Cerebellar nuclear complex (tissue), 1 donor: Measurements from ENCODE around the gene KIAA0513.

Experiments used
- DNase-seq, 2 experiments: peaks; one replicate each; lab custom pipeline; 2025; lab: John Stamatoyannopoulos, UW

Gene KIAA0513

GRCh38 chr16:85069171-85069570 is 41.6 kb downstream of the KIAA0513 start:
- DNase-seq = no peak

DNA sequence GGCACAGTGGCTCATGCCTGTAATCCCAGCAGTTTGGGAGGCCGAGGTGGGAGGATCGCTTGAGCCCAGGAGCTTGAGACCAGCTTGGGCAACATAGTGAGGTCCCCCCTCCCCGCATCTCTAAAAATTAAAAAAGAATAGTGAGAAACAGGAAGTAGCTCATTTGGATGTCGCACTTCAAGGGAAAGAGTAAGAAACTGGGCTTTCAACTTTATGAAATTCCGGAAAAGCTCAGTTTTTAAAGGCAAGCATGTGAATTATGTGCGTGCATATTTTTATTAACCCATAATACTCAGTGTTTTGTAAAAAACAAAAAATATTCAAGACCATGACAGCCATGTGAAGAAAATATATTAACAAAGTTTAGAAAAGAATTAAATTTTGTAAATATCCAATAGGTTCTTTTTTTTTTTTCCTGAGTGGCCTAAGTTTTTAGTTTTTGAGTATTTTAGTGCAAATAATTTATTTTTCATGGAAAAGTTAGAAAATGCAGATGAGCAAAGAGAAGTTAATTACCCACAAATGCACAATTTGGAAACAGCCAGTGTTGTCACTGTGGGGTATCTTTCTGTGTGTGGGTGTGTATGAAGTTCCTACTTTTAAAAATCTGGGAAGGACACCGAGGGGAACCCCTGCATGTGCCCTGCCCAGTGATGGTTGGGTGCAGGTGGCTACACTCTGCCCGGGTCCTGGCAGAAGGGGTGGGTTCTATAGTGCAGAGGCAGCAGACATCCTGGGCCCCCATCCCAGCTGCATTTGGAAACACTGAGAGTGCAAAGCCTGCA is 44.7 kb downstream of the KIAA0513 start:
- no peak for DNase-seq

GRCh38 chr16:85072947-85073346 is 45.4 kb downstream of the KIAA0513 start:
- DNase-seq = no peak

DNA sequence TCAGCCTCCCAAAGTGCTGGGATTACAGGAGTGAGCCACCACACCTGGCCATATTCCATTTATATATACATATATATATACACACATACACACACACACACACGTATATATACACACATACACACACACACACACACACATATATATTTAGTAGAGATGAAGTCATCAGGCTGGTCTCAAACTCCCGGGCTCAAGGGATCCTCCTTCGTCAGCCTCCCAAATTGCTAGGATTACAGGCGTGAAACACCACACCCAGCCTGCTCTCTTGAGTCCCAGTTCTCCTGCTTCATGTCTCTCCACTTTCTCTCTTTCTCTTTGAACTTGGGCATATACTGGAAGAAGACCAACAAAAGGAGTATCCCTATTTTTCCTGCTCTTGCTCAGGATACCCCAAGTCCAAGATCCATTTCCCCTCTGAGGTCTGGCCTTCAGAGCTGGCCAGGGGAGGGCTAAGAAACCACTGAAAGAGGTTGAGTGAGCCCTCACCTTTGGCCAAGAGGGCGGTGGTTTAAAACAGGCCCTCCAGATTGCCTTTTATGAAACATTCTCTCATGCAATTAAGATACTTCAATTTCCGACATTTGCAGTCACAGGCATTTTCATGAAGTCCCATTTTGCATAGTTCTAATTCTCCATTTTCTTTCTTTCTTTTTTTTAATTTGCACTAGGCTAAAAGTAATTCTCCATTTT is 46.8 kb downstream of the KIAA0513 start:
- DNase-seq = no peak

DNA sequence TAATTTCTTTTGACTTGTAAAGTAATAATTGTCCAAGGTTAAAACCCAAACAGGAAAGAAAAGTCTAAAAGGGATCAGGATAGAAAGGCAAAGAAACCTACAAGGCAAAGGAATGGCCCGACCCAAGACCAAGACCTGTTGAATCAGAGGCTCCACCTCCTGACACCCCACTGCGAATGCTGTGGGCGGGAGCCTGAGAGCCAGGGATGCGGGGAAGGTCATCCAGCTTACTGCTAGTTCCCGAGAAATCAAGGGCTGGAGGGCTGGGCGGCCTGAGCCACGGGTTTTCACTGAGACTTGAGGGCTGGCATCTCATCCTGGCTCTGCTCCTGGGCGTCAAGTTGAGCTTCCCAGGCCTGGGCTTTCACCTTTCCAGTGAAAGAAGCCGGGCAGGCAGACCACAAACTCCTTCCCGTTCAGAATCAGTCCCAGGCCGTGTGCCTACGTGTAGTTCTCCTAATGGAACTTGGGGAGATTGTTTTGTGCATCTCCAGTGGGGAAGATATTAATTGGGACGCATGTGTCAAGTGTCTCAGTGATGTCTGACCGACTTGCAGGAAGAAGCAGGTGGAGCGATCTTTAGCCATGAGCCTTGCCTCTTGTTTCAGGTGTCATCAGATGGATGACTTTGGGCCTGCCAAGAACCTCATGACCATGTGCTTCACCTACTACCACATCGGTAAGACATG is 47.8 kb downstream of the KIAA0513 start:
- no peak for DNase-seq

DNA sequence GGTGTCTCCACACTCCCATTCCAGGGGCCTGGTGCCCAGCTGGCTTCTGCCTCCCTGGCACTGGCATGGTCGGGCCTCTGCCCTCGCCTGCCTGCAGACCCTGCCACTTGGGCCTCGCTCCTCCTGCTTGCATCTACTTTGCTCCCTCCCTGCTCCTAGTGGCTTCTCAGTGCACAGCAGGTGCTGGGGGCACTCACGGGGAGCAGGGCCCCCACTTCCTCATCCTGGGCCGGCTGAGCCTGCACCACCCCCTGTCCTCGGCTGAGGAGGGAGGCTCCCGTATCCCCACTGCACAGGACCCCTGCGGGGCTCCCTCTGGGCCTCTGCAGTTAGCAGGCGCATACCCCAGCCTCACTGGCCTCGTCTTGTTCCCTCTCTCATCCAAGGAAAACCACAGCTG is 49.4 kb downstream of the KIAA0513 start:
- DNase-seq = no peak

GRCh38 chr16:85077576-85078125 is 50.1 kb downstream of the KIAA0513 start:
- DNase-seq = no peak

DNA sequence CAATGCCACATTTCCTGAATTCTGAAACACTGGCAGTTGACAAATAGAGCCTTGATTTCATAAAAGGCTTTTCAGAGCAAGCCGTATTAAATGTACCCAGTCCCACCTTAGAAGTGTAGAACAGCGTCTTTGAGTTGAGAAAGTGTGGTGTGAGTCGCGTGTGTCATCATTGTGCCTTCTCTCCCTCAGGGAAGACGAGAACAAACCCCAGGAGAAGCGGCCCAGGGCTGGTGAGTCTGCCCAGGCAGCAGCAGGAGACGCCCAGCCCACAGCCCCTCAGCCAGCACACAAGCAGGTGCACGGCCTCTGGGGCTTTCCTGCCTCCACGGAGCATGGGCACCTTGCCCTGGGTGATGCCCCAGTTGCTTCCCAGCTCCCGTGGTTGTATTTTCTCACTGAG is 50.6 kb downstream of the KIAA0513 start:
- DNase-seq = no peak

- no peak for DNase-seq
Observed at GRCh38 chr16:85078952-85079351, 51.4 kb downstream of the KIAA0513 start.

GRCh38 chr16:85079785-85080570 is 52.4 kb downstream of the KIAA0513 start:
- no peak for DNase-seq

DNA sequence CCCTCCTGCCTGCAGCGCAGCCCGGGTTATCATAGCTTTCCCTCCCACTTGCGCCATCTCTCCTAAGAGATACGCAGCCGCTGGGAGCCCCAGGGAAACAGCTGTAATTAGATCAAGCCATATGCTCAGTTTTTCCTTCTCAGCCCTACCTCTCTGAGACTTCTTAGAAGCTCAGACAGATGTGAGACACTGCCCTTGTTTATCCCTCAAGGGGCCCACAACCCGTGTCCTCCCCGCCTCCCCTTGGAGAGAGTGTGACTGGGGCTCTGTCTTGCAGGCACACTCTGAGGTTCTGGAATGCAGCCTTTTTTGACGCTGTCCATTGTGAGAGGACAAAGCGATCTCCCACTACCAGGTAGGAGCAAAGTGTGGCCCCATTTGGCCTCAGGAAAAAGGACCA is 53.4 kb downstream of the KIAA0513 start:
- no peak for DNase-seq

- no peak for DNase-seq
Observed at GRCh38 chr16:85081765-85082164, 54.2 kb downstream of the KIAA0513 start.

DNA sequence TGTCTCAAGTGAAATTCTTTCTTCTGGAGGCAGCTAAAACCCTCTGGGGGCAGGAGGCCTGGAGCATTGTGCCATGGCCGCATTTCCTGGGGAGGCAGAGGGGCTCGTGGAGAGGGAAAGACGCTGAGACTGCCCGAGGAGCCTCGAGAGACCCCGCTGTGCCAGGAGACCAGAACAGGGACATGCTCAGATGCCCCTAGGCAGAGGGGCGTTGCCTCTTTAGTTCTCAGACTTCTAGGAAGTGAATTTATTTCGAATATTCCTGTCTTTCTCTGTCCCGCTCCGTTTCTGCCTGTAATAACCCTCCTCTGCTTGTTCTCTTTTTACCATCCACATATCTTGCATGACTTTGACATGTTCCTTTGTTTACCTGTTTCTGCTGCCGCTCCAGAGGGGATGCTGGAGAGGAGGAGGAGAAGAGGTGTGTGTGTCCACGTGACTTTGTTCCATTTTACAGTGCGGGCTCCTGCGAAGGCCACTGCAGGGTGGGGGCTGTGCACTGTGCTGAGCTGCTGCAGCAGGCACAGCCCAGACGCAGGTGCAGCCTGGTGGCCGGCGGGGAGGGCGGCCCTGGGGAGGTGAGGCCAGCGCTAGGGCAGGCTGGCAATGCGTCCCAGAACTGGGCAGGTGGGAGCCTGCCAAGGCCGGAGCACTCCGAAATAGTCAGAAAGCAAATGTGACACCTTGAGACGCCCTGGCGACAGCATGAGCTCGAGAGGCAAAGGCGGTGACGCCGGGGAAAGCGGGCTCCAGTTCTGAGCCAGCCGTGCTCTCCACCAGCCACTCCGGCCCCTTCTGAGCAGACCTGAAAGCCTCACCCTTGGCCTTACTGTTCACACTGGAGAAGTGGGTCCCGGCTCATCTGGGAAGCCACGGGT is 54.8 kb downstream of the KIAA0513 start:
- peak in 1 of 2 experiments; percentile 45 for DNase-seq

GRCh38 chr16:85083051-85083639 is 55.5 kb downstream of the KIAA0513 start:
- DNase-seq = no peak

DNA sequence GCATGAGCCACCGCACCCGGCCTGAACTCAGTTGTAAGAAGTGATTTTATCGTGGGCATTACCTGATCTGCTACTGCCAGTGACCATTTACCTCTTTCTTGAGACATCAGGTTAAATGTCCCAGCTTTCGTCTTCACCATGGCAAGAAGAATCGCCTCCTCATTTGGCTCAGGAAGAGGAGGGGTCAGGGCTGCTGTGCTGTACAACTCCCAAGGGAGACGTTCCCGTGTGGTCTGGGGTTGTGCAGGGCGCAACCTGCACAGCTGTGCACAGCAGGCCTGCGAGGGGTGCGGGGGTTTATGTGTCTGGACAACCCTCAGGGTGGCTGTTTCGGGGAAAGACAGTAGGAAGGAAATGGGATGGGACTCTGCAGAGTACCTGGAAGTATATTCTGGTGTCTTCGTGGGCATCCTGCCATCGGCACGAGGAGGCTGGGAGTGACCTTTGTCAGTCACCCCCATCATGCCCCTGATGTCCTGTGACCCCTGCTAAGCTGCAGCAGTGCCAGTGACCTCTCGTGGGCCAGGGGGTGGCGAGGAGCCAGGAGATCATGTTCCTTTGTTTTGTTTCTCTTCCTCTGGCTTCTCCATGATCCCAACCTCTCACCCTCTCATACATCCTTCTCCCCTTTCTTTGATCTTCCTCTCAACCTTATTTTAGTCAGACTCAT is 57.4 kb downstream of the KIAA0513 start:
- DNase-seq = no peak

DNA sequence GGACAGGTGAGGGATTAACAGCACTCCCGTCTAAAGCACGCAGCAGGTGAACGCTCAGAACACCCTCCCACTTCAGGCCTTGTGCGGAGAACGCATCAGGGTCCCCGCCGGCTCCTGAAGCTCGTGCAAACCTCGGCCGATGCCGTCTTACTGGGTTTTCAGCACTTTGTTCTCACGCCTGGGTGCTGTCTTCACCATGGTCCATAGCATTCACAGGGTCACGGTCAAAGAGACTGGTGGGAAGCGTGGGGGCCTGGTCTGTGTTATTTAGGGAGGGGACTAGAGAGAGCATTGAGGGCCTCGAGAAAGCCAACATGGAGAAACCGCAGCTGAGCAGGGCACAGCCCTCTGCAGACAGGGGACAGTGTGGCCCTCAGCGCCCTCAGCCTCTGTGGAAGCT is 58.1 kb downstream of the KIAA0513 start:
- no peak for DNase-seq

- peak in 1 of 2 experiments; percentile 77 for DNase-seq
Observed at GRCh38 chr16:85086347-85087291, 59.0 kb downstream of the KIAA0513 start.

GRCh38 chr16:85087899-85088569 is 60.4 kb downstream of the KIAA0513 start:
- no peak for DNase-seq
